Stimulated activated naive CD8-positive, alpha-beta T cell treated with anti-CD3 and anti-CD28 coated beads, Interleukin-15, Interleukin-2, amounts not matched to agents 100 U/mL and 50 U/mL, for 24 hours (primary cell): ENCODE data around the gene RNASEH1.

Source experiments
- ATAC-seq: fragments of 150-1000 bp; cut with Tn5 transposase; one replicate; pipeline ENCODE4 v1.10.0; 2021
- DNase-seq: peaks from one replicate; pipeline ENCODE4 v3.0.0; 2021

RNASEH1 gene

GRCh38 chr2:3557639-3558204, 411 bp downstream of the RNASEH1 start:
- ATAC-seq (no peak), DNase-seq (no peak)

- DNase-seq (no peak), ATAC-seq (no peak)
Measured at GRCh38 chr2:3553946-3554345, 4.2 kb downstream of the RNASEH1 start.

- DNase-seq (no peak), ATAC-seq (no peak)
Measured at GRCh38 chr2:3547915-3548314, 10.2 kb downstream of the RNASEH1 start.

- ATAC-seq = no peak
- DNase-seq = no peak
Measured at GRCh38 chr2:3545788-3546478, 12.2 kb downstream of the RNASEH1 start.

- DNase-seq (no peak), ATAC-seq (no peak)
Measured at GRCh38 chr2:3543023-3543683, 15.0 kb downstream of the RNASEH1 start.

GRCh38 chr2:3542107-3542506, 16.0 kb downstream of the RNASEH1 start:
- DNase-seq = no peak
- ATAC-seq = no peak

- ATAC-seq (no peak), DNase-seq (no peak)
Measured at GRCh38 chr2:3539836-3540235, 18.3 kb downstream of the RNASEH1 start.

GRCh38 chr2:3536682-3537632, 21.2 kb downstream of the RNASEH1 start:
- DNase-seq (no peak), ATAC-seq (peak; percentile 57)

- ATAC-seq (peak; percentile 33), DNase-seq (no peak)
Measured at GRCh38 chr2:3535794-3536681, 22.1 kb downstream of the RNASEH1 start.

- no peak for ATAC-seq
- DNase-seq = no peak
Measured at GRCh38 chr2:3535467-3535793, 22.7 kb downstream of the RNASEH1 start.

GRCh38 chr2:3534251-3534814, 23.8 kb downstream of the RNASEH1 start:
- ATAC-seq = no peak
- no peak for DNase-seq

GRCh38 chr2:3533836-3534235, 24.3 kb downstream of the RNASEH1 start:
- ATAC-seq (no peak), DNase-seq (no peak)

- no peak for ATAC-seq
- no peak for DNase-seq
Measured at GRCh38 chr2:3532941-3533340, 25.2 kb downstream of the RNASEH1 start.

- DNase-seq (no peak), ATAC-seq (no peak)
Measured at GRCh38 chr2:3529316-3530025, 28.7 kb downstream of the RNASEH1 start.

- no peak for ATAC-seq
- DNase-seq = no peak
Measured at GRCh38 chr2:3527886-3528785, 30.0 kb downstream of the RNASEH1 start.

GRCh38 chr2:3526871-3527270, 31.3 kb downstream of the RNASEH1 start:
- DNase-seq (no peak), ATAC-seq (no peak)

GRCh38 chr2:3523551-3524041, 34.5 kb downstream of the RNASEH1 start:
- no peak for DNase-seq
- ATAC-seq = no peak

- ATAC-seq (no peak), DNase-seq (no peak)
Measured at GRCh38 chr2:3522961-3523421, 35.1 kb downstream of the RNASEH1 start.

GRCh38 chr2:3520591-3520990, 37.5 kb downstream of the RNASEH1 start:
- no peak for DNase-seq
- ATAC-seq = no peak
